Vagina (tissue), 2 donors: ENCODE results near the gene STRN. TPM values are rescaled to one million over a fixed set of nuclear protein-coding genes. Genes with fewer than 3 reads are reported as not detected.

Experiments used
- DNase-seq, 2 donors: peaks; one replicate each; pipeline ENCODE4 v3.0.0-alpha.2; 2017; ENCODE audit errors: extremely low spot score in 2 of 2
- H3K27ac ChIP-seq: fragments of 200-600 bp; sonication (generic); one replicate; pipeline ENCODE4 v1.5.1; 2019
- H3K27me3 ChIP-seq: fragments of 200-600 bp; sonication (generic); one replicate; pipeline ENCODE4 v1.5.1; 2019
- H3K36me3 ChIP-seq, 2 donors: fragments of 200-600 bp; sonication (generic); one replicate each; pipeline ENCODE4 v1.5.1; 2017 to 2019
- H3K4me1 ChIP-seq: fragments of 200-600 bp; sonication (generic); one replicate; pipeline ENCODE4 v1.5.1; 2019
- H3K4me3 ChIP-seq, 2 donors: fragments of 200-600 bp; sonication (generic); 1 replicate in 1 of 2; 2 replicates in 1 of 2; pipeline ENCODE4 v1.5.1; 2016 to 2019
- H3K9me3 ChIP-seq: fragments of 200-600 bp; sonication (generic); one replicate; pipeline ENCODE4 v1.5.1; 2019
- POLR2A ChIP-seq, 2 donors: fragments of 450-650 bp; IDR thresholded peaks; one replicate each; pipeline ENCODE4 v1.6.1; 2017; ENCODE audit warnings: antibody characterized with exemption in 2 of 2, mild to moderate bottlenecking in 2 of 2, moderate library complexity in 2 of 2
- POLR2AphosphoS5 ChIP-seq, 2 donors: sonication (generic); formaldehyde crosslinking; IDR thresholded peaks; one replicate each; pipeline ENCODE4 v1.9.0; 2017; ENCODE audit warnings: antibody characterized with exemption in 2 of 2, mild to moderate bottlenecking in 2 of 2, low read depth in 1 of 2; ENCODE audit not compliant: insufficient read depth in 1 of 2
- intact Hi-C: fragments of 100-400 bp; cut with DNase I; formaldehyde crosslinking; loops from one replicate; pipeline ENCODE4 v1.15.1; 2023
- total RNA-seq: library from RNA; depleted of rRNA; stranded (reverse); fragments of >200 nt; gene quantifications from one replicate; pipeline ENCODE4 v1.2.3, GENCODE V29; 2016
- TF ChIP-seq, protein P1 (sequence below), 3 experiments: fragments of 450-650 bp in 2 of 3; fragments of 200-600 bp in 1 of 3; sonication (generic) in 1 of 3; IDR thresholded peaks; one replicate each; pipeline ENCODE4 v1.5.1; 2017 to 2019; ENCODE audit warnings: antibody characterized with exemption in 3 of 3, mild to moderate bottlenecking in 2 of 3, moderate library complexity in 2 of 3

STRN gene
- total RNA-seq, 1 donor from 2014 or later: 19.4 TPM

GRCh38 chr2:36820942-36821605 is 145.3 kb downstream of the STRN start:
- Histone ChIP-seq H3K36me3 (no peaks in the 10 kb centered on the region), H3K9me3 (no peaks in the 10 kb centered on the region), H3K27ac (no peak overlapping the region), H3K4me3 (no peak overlapping the region), H3K27me3 (no peaks in the 10 kb centered on the region), H3K4me1 (no peaks in the 10 kb centered on the region)
- intact Hi-C loops: no loop called here
- no peak for DNase-seq
- TF ChIP-seq POLR2AphosphoS5 (IDR thresholded peaks at IDR 0.05; ENCODE audit: insufficient read depth in 1 of 2, low read depth in 1 of 2) (no peak), POLR2A (IDR thresholded peaks at IDR 0.05) (no peak)
- TF ChIP-seq, protein P1, sequence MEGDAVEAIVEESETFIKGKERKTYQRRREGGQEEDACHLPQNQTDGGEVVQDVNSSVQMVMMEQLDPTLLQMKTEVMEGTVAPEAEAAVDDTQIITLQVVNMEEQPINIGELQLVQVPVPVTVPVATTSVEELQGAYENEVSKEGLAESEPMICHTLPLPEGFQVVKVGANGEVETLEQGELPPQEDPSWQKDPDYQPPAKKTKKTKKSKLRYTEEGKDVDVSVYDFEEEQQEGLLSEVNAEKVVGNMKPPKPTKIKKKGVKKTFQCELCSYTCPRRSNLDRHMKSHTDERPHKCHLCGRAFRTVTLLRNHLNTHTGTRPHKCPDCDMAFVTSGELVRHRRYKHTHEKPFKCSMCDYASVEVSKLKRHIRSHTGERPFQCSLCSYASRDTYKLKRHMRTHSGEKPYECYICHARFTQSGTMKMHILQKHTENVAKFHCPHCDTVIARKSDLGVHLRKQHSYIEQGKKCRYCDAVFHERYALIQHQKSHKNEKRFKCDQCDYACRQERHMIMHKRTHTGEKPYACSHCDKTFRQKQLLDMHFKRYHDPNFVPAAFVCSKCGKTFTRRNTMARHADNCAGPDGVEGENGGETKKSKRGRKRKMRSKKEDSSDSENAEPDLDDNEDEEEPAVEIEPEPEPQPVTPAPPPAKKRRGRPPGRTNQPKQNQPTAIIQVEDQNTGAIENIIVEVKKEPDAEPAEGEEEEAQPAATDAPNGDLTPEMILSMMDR (IDR thresholded peaks at IDR 0.05): no peak

DNA sequence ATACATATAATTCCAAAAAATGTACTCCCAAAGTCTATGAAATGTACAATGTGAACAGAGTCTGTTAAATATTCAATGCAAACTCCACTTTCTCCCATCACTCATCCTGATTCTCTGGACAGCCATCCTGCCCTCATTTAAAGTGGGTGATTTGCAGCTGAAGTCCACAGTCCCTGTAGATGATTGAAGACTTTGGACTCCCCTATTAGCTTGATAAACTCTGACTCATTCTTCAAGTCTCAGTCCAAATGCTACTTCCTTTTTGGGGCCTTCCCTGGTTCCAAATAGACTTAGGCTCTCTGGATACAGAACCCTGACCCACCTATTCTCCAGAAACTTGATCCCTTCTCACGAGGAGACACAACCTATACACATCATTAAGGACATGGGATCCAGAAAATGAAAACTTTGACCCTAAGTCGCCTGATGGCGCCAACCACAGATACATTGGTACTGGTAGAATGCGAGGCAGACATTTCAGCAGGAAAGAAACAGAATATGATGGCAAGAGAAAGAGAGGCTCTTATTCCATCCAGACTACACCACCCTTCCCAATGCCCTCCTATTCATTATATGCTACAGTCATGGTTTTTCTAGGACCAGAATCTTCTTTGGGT is 147.1 kb downstream of the STRN start:
- H3K27ac ChIP-seq: no peak overlapping the region
- intact Hi-C loops: no loop called here
- TF ChIP-seq, protein P1 (IDR thresholded peaks at IDR 0.05): no peak
- TF ChIP-seq POLR2AphosphoS5 (IDR thresholded peaks at IDR 0.05; ENCODE audit: insufficient read depth in 1 of 2, low read depth in 1 of 2) (no peak), POLR2A (IDR thresholded peaks at IDR 0.05) (no peak)

GRCh38 chr2:36818542-36818941 is 147.8 kb downstream of the STRN start:
- TF ChIP-seq POLR2AphosphoS5 (IDR thresholded peaks at IDR 0.05; ENCODE audit: insufficient read depth in 1 of 2, low read depth in 1 of 2) (no peak), POLR2A (IDR thresholded peaks at IDR 0.05) (no peak)
- TF ChIP-seq, protein P1 (IDR thresholded peaks at IDR 0.05): no peak
- no peak for DNase-seq
- Histone ChIP-seq H3K4me1 (no peaks in the 10 kb centered on the region), H3K9me3 (no peaks in the 10 kb centered on the region), H3K36me3 (no peaks in the 10 kb centered on the region), H3K4me3 (no peak overlapping the region), H3K27ac (no peak overlapping the region), H3K27me3 (no peaks in the 10 kb centered on the region)
- intact Hi-C loops: no loop called here

More for the DNA sequence above, 147.1 kb downstream of the STRN start:
- no peaks in the 10 kb centered on the region for H3K9me3 ChIP-seq
- no peaks in the 10 kb centered on the region for H3K36me3 ChIP-seq
- no peaks in the 10 kb centered on the region for H3K27me3 ChIP-seq
- H3K4me3 ChIP-seq: no peak overlapping the region
- no peaks in the 10 kb centered on the region for H3K4me1 ChIP-seq
- DNase-seq: no peak

- no peaks in the 10 kb centered on the region for H3K36me3 ChIP-seq
- TF ChIP-seq POLR2AphosphoS5 (IDR thresholded peaks at IDR 0.05; ENCODE audit: insufficient read depth in 1 of 2, low read depth in 1 of 2): no peak
- TF ChIP-seq, protein P1 (IDR thresholded peaks at IDR 0.05): no peak
- no peak for TF ChIP-seq POLR2A (IDR thresholded peaks at IDR 0.05)
- H3K4me1 ChIP-seq: no peaks in the 10 kb centered on the region
- H3K27ac ChIP-seq: no peak overlapping the region
- DNase-seq: no peak
- H3K9me3 ChIP-seq: no peaks in the 10 kb centered on the region
- intact Hi-C loops: no loop called here
- no peaks in the 10 kb centered on the region for H3K27me3 ChIP-seq
- H3K4me3 ChIP-seq: no peak overlapping the region
These were observed 154.1 kb downstream of the STRN start for GRCh38 chr2:36812196-36812595.

GRCh38 chr2:36811071-36811470 is 155.3 kb downstream of the STRN start:
- intact Hi-C loops: no loop called here
- Histone ChIP-seq H3K4me3 (no peak overlapping the region), H3K36me3 (no peaks in the 10 kb centered on the region), H3K27ac (no peak overlapping the region), H3K27me3 (no peaks in the 10 kb centered on the region), H3K9me3 (no peaks in the 10 kb centered on the region), H3K4me1 (no peaks in the 10 kb centered on the region)
- peak in 1 of 2 donors; percentile 47 for DNase-seq
- no peak for TF ChIP-seq POLR2AphosphoS5 (IDR thresholded peaks at IDR 0.05; ENCODE audit: insufficient read depth in 1 of 2, low read depth in 1 of 2)
- TF ChIP-seq, protein P1 (IDR thresholded peaks at IDR 0.05): no peak
- no peak for TF ChIP-seq POLR2A (IDR thresholded peaks at IDR 0.05)
